Measurements from ENCODE around the gene PLCB3.

Gene PLCB3

DNA sequence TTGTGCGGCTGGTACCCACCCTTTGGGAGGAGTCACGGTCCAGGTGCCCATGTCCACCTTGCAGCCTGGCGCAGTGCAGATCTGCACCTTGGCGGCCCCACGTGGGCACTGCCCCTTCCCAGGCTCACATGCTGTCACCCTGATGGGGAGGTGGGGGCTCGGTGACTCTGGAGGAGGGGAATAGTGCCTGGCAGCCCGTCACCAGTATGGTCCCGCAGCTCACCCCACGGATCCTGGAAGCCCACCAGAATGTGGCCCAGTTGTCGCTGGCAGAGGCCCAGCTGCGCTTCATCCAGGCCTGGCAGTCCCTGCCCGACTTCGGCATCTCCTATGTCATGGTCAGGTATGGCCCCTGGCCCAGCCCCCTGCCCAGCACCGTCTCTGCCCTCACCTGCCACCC, 30.5 kb upstream of the PLCB3 start:
- no peaks in the 10 kb centered on the region for H3K4me1 ChIP-seq (ENCODE audit: low read length)
- no peaks in the 10 kb centered on the region for H3K9me3 ChIP-seq (replicated peaks; ENCODE audit: insufficient read depth, low read length)
- H3K36me3 ChIP-seq (replicated peaks; ENCODE audit: insufficient read depth, low read length), result no peaks in the 10 kb centered on the region
- no peak for DNase-seq
- H3K27ac ChIP-seq (ENCODE audit: low read length), result no peak overlapping the region
- H3F3A ChIP-seq (ENCODE audit: insufficient read depth, low read length), result no peaks in the 10 kb centered on the region
- H4K20me1 ChIP-seq (ENCODE audit: insufficient read depth, low read length), result no peaks in the 10 kb centered on the region
- H3K4me3 ChIP-seq (ENCODE audit: low read length), result no peak overlapping the region
- H2AFZ ChIP-seq (ENCODE audit: low read length), result no peak overlapping the region
- H3K4me2 ChIP-seq (ENCODE audit: low read depth, low read length), result no peak overlapping the region
- H3K27me3 ChIP-seq (replicated peaks; ENCODE audit: insufficient read depth, low read length), result no peaks in the 10 kb centered on the region
- H3K9ac ChIP-seq (ENCODE audit: low read length), result no peak overlapping the region
- no peak for TF ChIP-seq EZH2phosphoT487 (IDR thresholded peaks at IDR 0.05; ENCODE audit: low read length)
- no peak for TF ChIP-seq EZH2 (optimal IDR thresholded peaks at IDR 0.05; ENCODE audit: low read depth, low read length)
- TF ChIP-seq CTCF (IDR thresholded peaks at IDR 0.05; ENCODE audit: low read length), result no peak
- H3K9me2 ChIP-seq (replicated peaks; ENCODE audit: insufficient read depth, low read length), result no peaks in the 10 kb centered on the region
- H3K79me2 ChIP-seq (ENCODE audit: low read length), result peaks cover 9% of the 10 kb centered on the region

- Histone ChIP-seq H4K20me1 (ENCODE audit: insufficient read depth, low read length) (no peaks in the 10 kb centered on the region), H3K36me3 (replicated peaks; ENCODE audit: insufficient read depth, low read length) (no peaks in the 10 kb centered on the region)
These were observed 28.7 kb upstream of the PLCB3 start for GRCh38 chr11:64222651-64223000.

DNA sequence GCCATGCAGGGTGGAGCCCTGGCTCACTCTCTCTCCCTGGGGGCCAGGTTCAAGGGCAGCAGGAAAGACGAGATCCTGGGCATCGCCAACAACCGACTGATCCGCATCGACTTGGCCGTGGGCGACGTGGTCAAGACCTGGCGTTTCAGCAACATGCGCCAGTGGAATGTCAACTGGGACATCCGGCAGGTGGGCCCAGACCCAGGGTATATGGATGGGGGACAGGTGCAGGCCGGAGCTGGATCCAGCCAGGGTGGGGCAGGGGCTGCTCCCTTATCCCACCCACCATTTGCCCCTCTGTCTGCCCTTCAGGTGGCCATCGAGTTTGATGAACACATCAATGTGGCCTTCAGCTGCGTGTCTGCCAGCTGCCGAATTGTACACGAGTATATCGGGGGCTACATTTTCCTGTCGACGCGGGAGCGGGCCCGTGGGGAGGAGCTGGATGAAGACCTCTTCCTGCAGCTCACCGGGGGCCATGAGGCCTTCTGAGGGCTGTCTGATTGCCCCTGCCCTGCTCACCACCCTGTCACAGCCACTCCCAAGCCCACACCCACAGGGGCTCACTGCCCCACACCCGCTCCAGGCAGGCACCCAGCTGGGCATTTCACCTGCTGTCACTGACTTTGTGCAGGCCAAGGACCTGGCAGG, 28.2 kb upstream of the PLCB3 start:
- H3F3A ChIP-seq (ENCODE audit: insufficient read depth, low read length), result no peaks in the 10 kb centered on the region
- no peak overlapping the region for H3K9ac ChIP-seq (ENCODE audit: low read length)
- H3K36me3 ChIP-seq (replicated peaks; ENCODE audit: insufficient read depth, low read length), result no peaks in the 10 kb centered on the region
- peaks cover 25% of the 10 kb centered on the region for H3K79me2 ChIP-seq (ENCODE audit: low read length)
- H3K27me3 ChIP-seq (replicated peaks; ENCODE audit: insufficient read depth, low read length), result no peaks in the 10 kb centered on the region
- H3K9me3 ChIP-seq (replicated peaks; ENCODE audit: insufficient read depth, low read length), result no peaks in the 10 kb centered on the region
- H3K9me2 ChIP-seq (replicated peaks; ENCODE audit: insufficient read depth, low read length), result no peaks in the 10 kb centered on the region
- TF ChIP-seq EZH2 (optimal IDR thresholded peaks at IDR 0.05; ENCODE audit: low read depth, low read length), result no peak
- TF ChIP-seq EZH2phosphoT487 (IDR thresholded peaks at IDR 0.05; ENCODE audit: low read length), result no peak
- TF ChIP-seq CTCF (IDR thresholded peaks at IDR 0.05; ENCODE audit: low read length), result no peak
- no peaks in the 10 kb centered on the region for H4K20me1 ChIP-seq (ENCODE audit: insufficient read depth, low read length)
- no peak overlapping the region for H3K27ac ChIP-seq (ENCODE audit: low read length)
- no peak for DNase-seq
- H3K4me2 ChIP-seq (ENCODE audit: low read depth, low read length), result no peak overlapping the region
- no peak overlapping the region for H2AFZ ChIP-seq (ENCODE audit: low read length)
- H3K4me3 ChIP-seq (ENCODE audit: low read length), result no peak overlapping the region
- peaks cover 10% of the 10 kb centered on the region for H3K4me1 ChIP-seq (ENCODE audit: low read length)

More at GRCh38 chr11:64222651-64223000, 28.7 kb upstream of the PLCB3 start:
- Histone ChIP-seq H3K79me2 (ENCODE audit: low read length) (peaks cover 25% of the 10 kb centered on the region), H3F3A (ENCODE audit: insufficient read depth, low read length) (no peaks in the 10 kb centered on the region), H3K27me3 (replicated peaks; ENCODE audit: insufficient read depth, low read length) (no peaks in the 10 kb centered on the region), H3K4me3 (ENCODE audit: low read length) (no peak overlapping the region), H3K9me3 (replicated peaks; ENCODE audit: insufficient read depth, low read length) (no peaks in the 10 kb centered on the region), H3K9me2 (replicated peaks; ENCODE audit: insufficient read depth, low read length) (no peaks in the 10 kb centered on the region), H3K9ac (ENCODE audit: low read length) (no peak overlapping the region), H3K4me2 (ENCODE audit: low read depth, low read length) (no peak overlapping the region), H2AFZ (ENCODE audit: low read length) (no peak overlapping the region), H3K4me1 (ENCODE audit: low read length) (peaks cover 10% of the 10 kb centered on the region), H3K27ac (ENCODE audit: low read length) (no peak overlapping the region)
- no peak for DNase-seq
- TF ChIP-seq CTCF (IDR thresholded peaks at IDR 0.05; ENCODE audit: low read length) (no peak), EZH2 (optimal IDR thresholded peaks at IDR 0.05; ENCODE audit: low read depth, low read length) (no peak), EZH2phosphoT487 (IDR thresholded peaks at IDR 0.05; ENCODE audit: low read length) (no peak)

Data from MM.1S (cell line).